22Rv1 (cell line): ENCODE measurements around the gene NCAPD3.

Experiments used
- H3K27ac ChIP-seq: fragments of 450-650 bp; 2 replicates; pipeline ENCODE4 v1.5.1; 2017
- CTCF ChIP-seq: fragments of 450-650 bp; IDR thresholded peaks from 2 replicates; pipeline ENCODE4 v1.5.1; 2017; ENCODE audit warnings: mild to moderate bottlenecking
- ZFX ChIP-seq: fragments of 450-650 bp; IDR thresholded peaks from 2 replicates; pipeline ENCODE4 v1.6.1; 2017; ENCODE audit warnings: antibody characterized with exemption, borderline replicate concordance

Gene NCAPD3, protein sequence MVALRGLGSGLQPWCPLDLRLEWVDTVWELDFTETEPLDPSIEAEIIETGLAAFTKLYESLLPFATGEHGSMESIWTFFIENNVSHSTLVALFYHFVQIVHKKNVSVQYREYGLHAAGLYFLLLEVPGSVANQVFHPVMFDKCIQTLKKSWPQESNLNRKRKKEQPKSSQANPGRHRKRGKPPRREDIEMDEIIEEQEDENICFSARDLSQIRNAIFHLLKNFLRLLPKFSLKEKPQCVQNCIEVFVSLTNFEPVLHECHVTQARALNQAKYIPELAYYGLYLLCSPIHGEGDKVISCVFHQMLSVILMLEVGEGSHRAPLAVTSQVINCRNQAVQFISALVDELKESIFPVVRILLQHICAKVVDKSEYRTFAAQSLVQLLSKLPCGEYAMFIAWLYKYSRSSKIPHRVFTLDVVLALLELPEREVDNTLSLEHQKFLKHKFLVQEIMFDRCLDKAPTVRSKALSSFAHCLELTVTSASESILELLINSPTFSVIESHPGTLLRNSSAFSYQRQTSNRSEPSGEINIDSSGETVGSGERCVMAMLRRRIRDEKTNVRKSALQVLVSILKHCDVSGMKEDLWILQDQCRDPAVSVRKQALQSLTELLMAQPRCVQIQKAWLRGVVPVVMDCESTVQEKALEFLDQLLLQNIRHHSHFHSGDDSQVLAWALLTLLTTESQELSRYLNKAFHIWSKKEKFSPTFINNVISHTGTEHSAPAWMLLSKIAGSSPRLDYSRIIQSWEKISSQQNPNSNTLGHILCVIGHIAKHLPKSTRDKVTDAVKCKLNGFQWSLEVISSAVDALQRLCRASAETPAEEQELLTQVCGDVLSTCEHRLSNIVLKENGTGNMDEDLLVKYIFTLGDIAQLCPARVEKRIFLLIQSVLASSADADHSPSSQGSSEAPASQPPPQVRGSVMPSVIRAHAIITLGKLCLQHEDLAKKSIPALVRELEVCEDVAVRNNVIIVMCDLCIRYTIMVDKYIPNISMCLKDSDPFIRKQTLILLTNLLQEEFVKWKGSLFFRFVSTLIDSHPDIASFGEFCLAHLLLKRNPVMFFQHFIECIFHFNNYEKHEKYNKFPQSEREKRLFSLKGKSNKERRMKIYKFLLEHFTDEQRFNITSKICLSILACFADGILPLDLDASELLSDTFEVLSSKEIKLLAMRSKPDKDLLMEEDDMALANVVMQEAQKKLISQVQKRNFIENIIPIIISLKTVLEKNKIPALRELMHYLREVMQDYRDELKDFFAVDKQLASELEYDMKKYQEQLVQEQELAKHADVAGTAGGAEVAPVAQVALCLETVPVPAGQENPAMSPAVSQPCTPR (N-terminal part only)

GRCh38 chr11:134223836-134224709, at the start of gene NCAPD3, which contains the start of gene VPS26B:
NCAPD3 (minus strand) TSS chr11:134223967; CDS start chr11:134223926, 41 bp downstream.
VPS26B (plus strand) TSS chr11:134224671; CDS start chr11:134225123, 452 bp downstream.
- peak within 1 kb of the TSS; percentile 81 for H3K27ac ChIP-seq

GRCh38 chr11:134273317-134273712, 49.5 kb upstream of the NCAPD3 start:
- TF ChIP-seq CTCF (no peak), ZFX (no peak)
- H3K27ac ChIP-seq, result no peak overlapping the region

More at GRCh38 chr11:134223836-134224709, at the start of gene NCAPD3, which contains the start of gene VPS26B:
- TF ChIP-seq CTCF (no peak), ZFX (no peak)

DNA sequence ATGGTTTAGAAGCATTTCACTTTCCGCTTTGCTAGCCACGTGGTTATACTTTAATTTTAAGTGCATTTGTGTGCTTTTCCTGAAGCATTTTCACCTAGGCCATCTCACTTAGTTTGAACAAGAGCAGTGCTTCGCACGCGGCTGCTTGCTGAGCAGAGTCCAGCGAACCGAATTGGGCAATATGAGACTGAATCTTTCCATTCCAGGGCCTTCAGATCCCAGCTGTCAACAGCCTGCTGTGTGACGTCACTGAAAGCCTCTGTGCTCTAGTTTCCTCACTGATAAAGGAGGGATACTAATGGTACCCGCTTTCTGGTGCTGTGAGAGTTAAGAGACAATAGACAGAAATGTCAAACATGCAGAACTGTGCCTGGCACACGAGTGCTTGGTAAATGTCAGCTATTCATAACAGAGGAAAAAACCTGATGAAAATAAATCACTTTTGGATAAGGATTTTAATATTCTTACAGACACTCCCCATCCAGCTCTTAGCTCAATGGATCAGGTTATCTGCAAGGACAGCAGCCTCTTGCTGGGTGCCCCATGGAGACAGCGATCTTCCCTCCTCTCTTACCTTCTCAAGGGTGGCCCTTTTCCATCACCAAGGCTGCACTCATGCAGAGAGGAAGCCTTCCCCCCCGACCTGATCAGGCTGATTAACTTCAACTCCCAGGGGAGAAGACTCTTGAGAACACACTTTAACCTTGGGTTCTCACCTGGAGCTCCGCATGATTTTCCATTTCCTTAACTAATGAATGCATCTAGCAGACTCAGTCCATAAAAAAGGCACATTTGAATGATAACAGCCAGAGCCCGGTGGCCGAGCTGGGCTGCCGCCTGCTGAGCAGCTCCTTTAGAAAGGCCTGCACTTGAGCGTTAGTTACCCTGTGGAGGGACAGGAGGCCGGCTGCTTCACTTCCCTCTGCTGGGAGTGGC, 48.9 kb upstream of the NCAPD3 start:
- no peak for TF ChIP-seq ZFX
- TF ChIP-seq CTCF, result no peak
- no peak overlapping the region for H3K27ac ChIP-seq

DNA sequence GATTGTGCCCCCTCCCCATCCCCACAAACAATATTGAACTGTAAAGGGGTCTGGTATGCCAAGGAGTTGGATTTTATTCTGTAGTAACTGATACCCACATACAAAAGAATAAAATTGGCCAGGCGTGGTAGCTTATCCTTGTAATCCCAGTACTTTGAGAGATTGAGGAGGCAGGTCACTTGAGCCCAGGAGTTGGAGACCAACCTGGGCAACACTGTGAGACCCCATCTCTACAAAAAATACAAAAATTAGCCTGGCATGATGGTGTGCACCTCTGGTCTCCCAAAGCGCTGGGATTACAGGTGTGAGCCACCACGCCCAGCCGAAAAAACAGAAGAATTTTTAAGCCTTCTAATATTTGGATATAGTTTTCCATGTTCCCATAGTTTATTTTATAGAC, 48.2 kb upstream of the NCAPD3 start:
- TF ChIP-seq ZFX (no peak), CTCF (no peak)
- H3K27ac ChIP-seq, result no peak overlapping the region

DNA sequence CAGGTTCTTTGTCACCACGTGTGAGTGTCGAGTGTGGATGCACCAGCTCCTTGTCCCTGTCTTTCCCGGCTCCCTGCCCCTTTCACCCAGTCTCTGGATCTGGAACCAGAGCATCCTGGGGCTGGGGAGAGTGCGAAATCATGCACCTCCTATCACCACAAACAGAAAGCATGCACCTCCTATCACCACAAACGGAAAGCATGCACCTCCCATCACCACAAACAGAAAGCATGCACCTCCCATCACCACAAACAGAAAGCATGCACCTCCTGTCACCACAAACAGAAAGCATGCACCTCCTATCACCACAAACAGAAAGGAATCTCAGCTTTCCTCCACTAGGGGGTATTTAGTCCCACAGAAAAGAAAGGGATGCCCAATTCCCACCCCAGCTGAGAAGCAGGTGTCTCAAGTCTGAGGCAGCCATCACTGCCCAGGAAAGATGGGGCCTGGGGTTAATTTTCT, 46.5 kb upstream of the NCAPD3 start:
- no peak for TF ChIP-seq ZFX
- no peak for TF ChIP-seq CTCF
- H3K27ac ChIP-seq, result no peak overlapping the region
